ENCODE measurements around the gene KIR3DL3. TPM values are rescaled to one million over a fixed set of nuclear protein-coding genes. Genes with fewer than 3 reads are reported as not detected.

The KIR3DL3 gene
- total RNA-seq, 2 donors from 2014 or later, result not detected

DNA sequence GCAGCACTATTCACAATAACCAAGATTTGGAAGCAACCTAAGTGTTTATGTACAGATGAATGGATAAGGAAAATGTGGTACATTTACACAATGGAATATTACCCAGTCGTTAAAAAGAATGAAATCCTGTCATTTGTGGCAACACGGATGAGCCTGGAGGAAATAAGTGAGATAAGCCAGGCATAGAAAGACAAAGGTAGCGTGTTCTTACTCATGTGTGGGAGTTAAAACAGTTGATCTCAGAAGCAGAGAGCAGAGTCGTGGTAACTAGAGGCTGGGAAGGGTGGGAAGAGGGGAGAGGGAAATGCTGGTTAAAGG is 32.0 kb upstream of the KIR3DL3 start:
- TF ChIP-seq, protein P1, sequence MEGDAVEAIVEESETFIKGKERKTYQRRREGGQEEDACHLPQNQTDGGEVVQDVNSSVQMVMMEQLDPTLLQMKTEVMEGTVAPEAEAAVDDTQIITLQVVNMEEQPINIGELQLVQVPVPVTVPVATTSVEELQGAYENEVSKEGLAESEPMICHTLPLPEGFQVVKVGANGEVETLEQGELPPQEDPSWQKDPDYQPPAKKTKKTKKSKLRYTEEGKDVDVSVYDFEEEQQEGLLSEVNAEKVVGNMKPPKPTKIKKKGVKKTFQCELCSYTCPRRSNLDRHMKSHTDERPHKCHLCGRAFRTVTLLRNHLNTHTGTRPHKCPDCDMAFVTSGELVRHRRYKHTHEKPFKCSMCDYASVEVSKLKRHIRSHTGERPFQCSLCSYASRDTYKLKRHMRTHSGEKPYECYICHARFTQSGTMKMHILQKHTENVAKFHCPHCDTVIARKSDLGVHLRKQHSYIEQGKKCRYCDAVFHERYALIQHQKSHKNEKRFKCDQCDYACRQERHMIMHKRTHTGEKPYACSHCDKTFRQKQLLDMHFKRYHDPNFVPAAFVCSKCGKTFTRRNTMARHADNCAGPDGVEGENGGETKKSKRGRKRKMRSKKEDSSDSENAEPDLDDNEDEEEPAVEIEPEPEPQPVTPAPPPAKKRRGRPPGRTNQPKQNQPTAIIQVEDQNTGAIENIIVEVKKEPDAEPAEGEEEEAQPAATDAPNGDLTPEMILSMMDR (conservative IDR thresholded peaks at IDR 0.05), result no peak
- Histone ChIP-seq H3K9ac (ENCODE audit: extremely low read depth, low read length, poor library complexity, severe bottlenecking) (no peak overlapping the region), H3K36me3 (ENCODE audit: control insufficient read depth, insufficient read depth, low read length) (no peaks in the 10 kb centered on the region), H3K27ac (ENCODE audit: low read depth, low read length) (no peak overlapping the region), H3K4me1 (ENCODE audit: control insufficient read depth, insufficient read depth, low read length) (no peaks in the 10 kb centered on the region), H3K4me3 (ENCODE audit: low read length) (no peak overlapping the region), H3K9me3 (ENCODE audit: control insufficient read depth, low read length) (peaks cover 31% of the 10 kb centered on the region), H3K27me3 (ENCODE audit: control insufficient read depth, insufficient read depth, low read length, poor library complexity, severe bottlenecking) (no peaks in the 10 kb centered on the region)
- no peaks in the 10 kb centered on the region for H3K27me3 Mint-ChIP-seq (ENCODE audit: insufficient read depth)
- H3K27ac Mint-ChIP-seq, result no peak overlapping the region
- H3K4me1 Mint-ChIP-seq, result no peaks in the 10 kb centered on the region
- no peak overlapping the region for H3K4me3 Mint-ChIP-seq
- peaks cover 83% of the 10 kb centered on the region for H3K9me3 Mint-ChIP-seq
- 48 to 52% methylated on average over 4 of the region's 4 CpGs for WGBS, 2 experiments (ENCODE audit: insufficient coverage in 1 of 2, insufficient read length in 1 of 2)
- no peaks in the 10 kb centered on the region for H3K36me3 Mint-ChIP-seq (ENCODE audit: low read depth)
- no peak for DNase-seq

DNA sequence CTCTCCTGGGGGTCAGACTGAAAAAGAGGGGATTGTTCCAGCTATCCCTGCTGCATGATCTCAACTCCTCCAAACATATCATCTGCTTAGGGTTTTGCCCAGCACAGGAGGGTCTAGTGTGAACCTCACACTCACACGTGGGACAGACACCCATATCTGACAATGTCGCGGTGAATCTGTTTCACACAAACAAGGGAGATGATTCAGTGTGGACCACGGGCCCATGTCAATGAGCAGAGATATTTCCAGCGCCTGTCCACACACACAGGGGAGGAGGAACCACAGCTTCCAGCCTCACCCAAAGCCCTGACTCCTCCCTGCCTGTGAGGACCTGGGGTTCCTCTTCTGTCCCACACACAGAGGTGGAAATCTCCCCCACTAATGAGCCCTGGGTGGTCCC is 29.6 kb upstream of the KIR3DL3 start:
- Histone ChIP-seq H3K4me1 (ENCODE audit: control insufficient read depth, insufficient read depth, low read length) (no peaks in the 10 kb centered on the region), H3K4me3 (ENCODE audit: low read length) (no peak overlapping the region), H3K36me3 (ENCODE audit: control insufficient read depth, insufficient read depth, low read length) (no peaks in the 10 kb centered on the region), H3K27me3 (ENCODE audit: control insufficient read depth, insufficient read depth, low read length, poor library complexity, severe bottlenecking) (no peaks in the 10 kb centered on the region), H3K9me3 (ENCODE audit: control insufficient read depth, low read length) (peaks cover 14% of the 10 kb centered on the region), H3K27ac (ENCODE audit: low read depth, low read length) (no peak overlapping the region), H3K9ac (ENCODE audit: extremely low read depth, low read length, poor library complexity, severe bottlenecking) (no peak overlapping the region)
- no peak for DNase-seq
- Mint-ChIP-seq H3K36me3 (ENCODE audit: low read depth) (no peaks in the 10 kb centered on the region), H3K27me3 (ENCODE audit: insufficient read depth) (no peaks in the 10 kb centered on the region), H3K4me1 (no peaks in the 10 kb centered on the region), H3K4me3 (no peak overlapping the region), H3K9me3 (peaks cover 86% of the 10 kb centered on the region), H3K27ac (no peak overlapping the region)
- TF ChIP-seq, protein P1 (conservative IDR thresholded peaks at IDR 0.05), result no peak
- 56 to 79% methylated on average over 3 to 5 of the region's 5 CpGs for WGBS, 2 experiments (ENCODE audit: insufficient coverage in 1 of 2, insufficient read length in 1 of 2)

DNA sequence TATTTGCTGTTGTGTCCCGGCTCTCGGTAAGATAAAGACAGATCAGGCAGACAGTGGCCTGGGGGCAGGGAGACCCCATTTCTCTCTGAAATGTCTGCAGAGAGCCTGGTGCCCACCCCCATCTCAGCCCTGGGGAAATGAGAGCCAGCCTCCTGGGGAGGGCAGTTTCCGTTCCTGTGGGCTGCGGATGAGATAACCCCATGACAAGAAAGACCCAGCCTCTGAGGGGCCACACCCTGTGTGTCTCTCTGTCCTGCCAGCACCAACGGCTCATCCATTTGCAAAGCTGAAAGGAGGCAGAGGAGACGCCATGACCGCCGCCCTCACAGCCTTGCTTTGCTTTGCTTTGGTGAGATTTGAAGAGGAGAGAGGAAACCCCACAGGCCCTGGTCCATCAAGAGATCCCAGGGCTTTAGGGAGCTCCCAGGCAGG is 28.1 kb upstream of the KIR3DL3 start:
- no peak overlapping the region for H3K27ac Mint-ChIP-seq
- H3K4me3 Mint-ChIP-seq, result no peak overlapping the region
- TF ChIP-seq, protein P1 (conservative IDR thresholded peaks at IDR 0.05), result no peak
- no peak for DNase-seq
- Histone ChIP-seq H3K4me3 (ENCODE audit: low read length) (no peak overlapping the region), H3K27me3 (ENCODE audit: control insufficient read depth, insufficient read depth, low read length, poor library complexity, severe bottlenecking) (no peaks in the 10 kb centered on the region), H3K9ac (ENCODE audit: extremely low read depth, low read length, poor library complexity, severe bottlenecking) (no peak overlapping the region), H3K4me1 (ENCODE audit: control insufficient read depth, insufficient read depth, low read length) (no peaks in the 10 kb centered on the region), H3K36me3 (ENCODE audit: control insufficient read depth, insufficient read depth, low read length) (no peaks in the 10 kb centered on the region), H3K9me3 (ENCODE audit: control insufficient read depth, low read length) (peaks cover 26% of the 10 kb centered on the region), H3K27ac (ENCODE audit: low read depth, low read length) (no peak overlapping the region)
- WGBS, 2 experiments (ENCODE audit: insufficient coverage in 1 of 2, insufficient read length in 1 of 2), result 82 to 88% methylated on average over 7 to 8 of the region's 8 CpGs
- H3K36me3 Mint-ChIP-seq (ENCODE audit: low read depth), result no peaks in the 10 kb centered on the region
- H3K4me1 Mint-ChIP-seq, result no peaks in the 10 kb centered on the region
- H3K27me3 Mint-ChIP-seq (ENCODE audit: insufficient read depth), result no peaks in the 10 kb centered on the region
- H3K9me3 Mint-ChIP-seq, result peaks cover 87% of the 10 kb centered on the region
